GM18505 (cell line): Measurements from ENCODE around the gene SERPINA12.
"Not testable (repeated sequence)": the region's sequence is repeated elsewhere in the genome, so short reads cannot be mapped to it uniquely, and the experiment has no call there.

Experiments
- ATAC-seq: cut with Tn5 transposase; IDR thresholded peaks from one replicate; pipeline ENCODE4 v1.9.1; 2021; ENCODE audit not compliant: unreplicated experiment
- POLR2A ChIP-seq: IDR thresholded peaks from 4 replicates; pipeline ENCODE4 v1.6.1; 2011; ENCODE audit warnings: borderline replicate concordance; ENCODE audit not compliant: insufficient read depth, insufficient read length; ENCODE audit errors: extremely low read depth

Gene SERPINA12

DNA sequence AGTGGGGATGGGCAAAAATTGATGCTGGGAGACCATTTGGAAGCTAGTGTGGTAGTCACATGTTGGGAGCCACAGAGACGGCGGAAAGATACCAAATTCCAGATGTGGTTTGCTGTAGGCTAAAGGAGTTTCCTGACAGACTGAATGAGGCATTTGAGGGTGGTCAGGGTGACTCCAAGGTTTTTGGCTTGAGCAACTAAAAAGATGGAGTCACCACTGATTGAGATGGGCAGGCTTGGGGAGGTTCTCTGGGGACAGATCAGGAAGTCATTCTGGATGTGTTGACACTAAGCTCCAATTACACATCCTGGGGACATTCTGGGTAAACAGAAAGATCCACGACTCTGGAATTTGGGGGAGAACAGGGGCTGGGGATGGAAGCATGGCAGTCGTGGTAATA, 17.8 kb downstream of the SERPINA12 start:
- no peak for TF ChIP-seq POLR2A
- no peak for ATAC-seq

DNA sequence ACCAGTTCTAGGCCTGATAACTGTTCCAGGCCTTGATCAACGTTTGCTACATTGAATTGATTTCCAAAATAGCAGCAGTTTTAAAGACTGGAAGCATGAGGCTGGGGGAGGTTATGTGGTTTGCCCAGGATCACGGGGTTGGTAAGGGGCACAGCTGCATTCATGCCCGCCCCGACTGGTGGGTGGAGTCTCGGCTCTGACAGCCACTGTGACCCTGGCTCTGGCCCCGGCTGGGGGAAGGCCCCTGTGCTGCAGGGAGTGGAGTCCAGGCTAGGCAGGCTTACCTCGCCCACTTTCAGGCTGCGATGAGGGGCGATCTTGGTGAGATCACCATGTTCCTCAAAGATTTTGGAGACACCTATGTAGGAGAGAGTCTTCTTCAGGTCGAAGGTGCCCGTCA, 19.9 kb downstream of the SERPINA12 start:
- ATAC-seq, result no peak
- no peak for TF ChIP-seq POLR2A

DNA sequence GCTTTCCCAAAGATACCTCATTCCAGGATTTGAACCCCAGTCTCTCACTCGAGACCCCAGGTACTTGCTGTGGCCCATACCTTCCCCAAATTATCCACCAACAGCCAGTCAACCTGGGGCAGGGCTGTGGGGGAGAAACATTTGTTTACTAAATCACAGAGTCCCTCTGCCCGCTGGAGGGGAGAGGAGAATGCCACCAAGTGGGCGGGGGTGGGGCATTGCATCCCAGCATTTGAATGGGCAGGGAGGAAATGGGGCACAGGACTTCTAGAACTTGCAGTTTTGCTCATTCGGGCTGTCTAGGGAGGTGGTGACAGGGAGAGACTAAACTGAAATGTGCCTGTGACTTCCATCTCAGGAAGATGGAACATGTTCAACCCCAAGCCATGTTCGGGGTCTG, 22.4 kb downstream of the SERPINA12 start:
- no peak for TF ChIP-seq POLR2A
- ATAC-seq, result no peak

DNA sequence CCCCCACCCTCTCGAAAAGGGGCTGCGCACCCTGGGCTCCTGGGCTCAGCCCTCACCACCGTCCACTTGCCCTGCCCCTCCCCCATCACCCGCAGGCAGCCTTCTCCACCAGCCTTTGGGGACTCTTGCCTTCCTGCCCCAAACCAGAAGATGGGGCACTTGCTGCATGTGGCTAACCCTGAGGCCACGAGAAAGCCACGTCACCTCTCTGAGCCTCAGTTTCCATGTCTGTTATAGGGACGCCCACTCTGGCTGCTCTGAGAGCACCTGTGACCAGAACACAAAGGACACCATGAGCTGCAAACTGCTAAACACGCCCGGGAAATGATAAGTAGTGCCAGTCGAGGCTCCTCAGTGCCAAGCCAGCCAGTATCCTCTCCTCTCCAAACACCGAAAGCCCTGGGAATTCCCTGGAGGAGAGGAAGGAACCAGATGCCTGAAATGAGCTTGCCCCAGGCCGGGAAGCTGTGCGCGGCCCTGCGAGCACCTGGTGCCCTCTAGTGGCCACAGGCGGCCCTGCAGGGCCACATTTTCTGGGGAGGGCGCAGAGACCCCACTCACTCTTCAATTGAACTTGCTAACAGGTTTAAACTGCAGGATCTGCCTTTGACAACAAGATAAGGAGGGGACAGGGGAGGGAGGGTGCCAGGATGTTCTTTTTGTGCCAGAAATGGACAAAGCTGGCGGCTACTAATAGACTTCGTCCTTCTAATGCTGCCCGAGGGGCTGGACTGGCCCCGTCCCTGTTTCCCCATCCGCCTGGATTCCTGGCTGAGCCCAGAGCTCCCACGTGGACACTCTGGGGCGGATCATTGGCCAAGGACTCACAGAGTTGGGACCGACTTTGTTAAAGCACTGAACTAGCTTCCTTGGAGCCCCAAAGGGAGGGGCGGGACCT, 23.1 kb downstream of the SERPINA12 start:
- TF ChIP-seq POLR2A, result no peak
- no peak for ATAC-seq

GRCh38 chr14:94484481-94484880, 24.8 kb downstream of the SERPINA12 start:
- TF ChIP-seq POLR2A, result no peak
- ATAC-seq, result no peak

DNA sequence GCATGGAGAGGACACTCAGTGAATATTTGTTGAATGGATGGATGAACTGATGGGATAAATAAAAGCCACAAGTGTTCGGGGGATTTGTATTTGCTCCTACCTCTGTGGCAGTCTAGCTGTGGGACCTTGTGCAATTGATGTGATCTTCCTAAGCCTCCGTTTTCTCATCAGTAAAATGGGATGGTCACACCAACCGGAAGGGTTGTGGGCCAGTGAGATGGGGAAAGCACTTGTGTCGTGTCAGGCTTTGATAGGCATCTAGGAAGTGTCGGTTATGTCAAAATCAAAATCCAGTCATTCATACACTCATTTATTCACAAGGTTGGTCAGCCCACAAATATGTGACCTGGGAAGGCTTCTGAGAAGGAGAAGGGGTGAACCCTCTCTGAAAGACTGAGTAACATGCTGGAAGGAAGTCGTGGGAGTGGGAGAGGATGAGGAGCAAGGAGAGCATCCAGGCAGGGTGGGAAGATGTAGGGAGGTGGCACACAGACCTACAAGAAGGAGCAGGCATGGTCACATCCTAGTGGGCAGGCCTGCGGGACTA, 25.5 kb downstream of the SERPINA12 start:
- no peak for TF ChIP-seq POLR2A
- ATAC-seq, result no peak

GRCh38 chr14:94483071-94483451, 26.2 kb downstream of the SERPINA12 start:
- ATAC-seq, result no peak
- no peak for TF ChIP-seq POLR2A

- not testable (repeated sequence) for ATAC-seq
Observed at GRCh38 chr14:94482132-94483070, 26.9 kb downstream of the SERPINA12 start.

- no peak for ATAC-seq
- no peak for TF ChIP-seq POLR2A
Observed at GRCh38 chr14:94481468-94482131, 27.7 kb downstream of the SERPINA12 start.

DNA sequence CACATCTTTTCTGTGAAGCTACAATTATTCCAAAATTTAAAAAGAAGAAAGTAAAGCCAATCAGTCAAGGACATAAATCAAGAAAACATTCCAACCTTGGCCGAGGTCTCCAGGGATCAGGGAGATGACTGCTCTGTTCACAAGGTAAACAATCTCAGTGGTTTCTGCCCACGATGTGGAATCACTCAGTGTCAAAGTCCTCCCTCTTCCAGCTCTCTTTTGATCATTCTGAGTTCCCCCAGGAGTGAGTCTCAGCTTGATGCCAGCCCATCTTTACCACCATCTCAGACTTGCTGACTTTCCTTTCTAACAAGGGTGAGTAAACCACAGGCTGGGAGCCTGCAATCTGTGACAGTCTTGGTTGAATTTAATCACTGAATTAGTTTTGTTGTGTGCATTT, 28.5 kb downstream of the SERPINA12 start:
- no peak for TF ChIP-seq POLR2A
- ATAC-seq, result no peak

- TF ChIP-seq POLR2A, result no peak
- no peak for ATAC-seq
Observed at GRCh38 chr14:94478420-94478819, 30.8 kb downstream of the SERPINA12 start.

GRCh38 chr14:94476023-94476422, 33.2 kb downstream of the SERPINA12 start, which contains the start of gene SERPINA9:
Gene SERPINA9 (minus strand): TSS chr14:94476197. CDS start chr14:94469840, 6,357 bp downstream.
- ATAC-seq, result no peak
- no peak for TF ChIP-seq POLR2A

DNA sequence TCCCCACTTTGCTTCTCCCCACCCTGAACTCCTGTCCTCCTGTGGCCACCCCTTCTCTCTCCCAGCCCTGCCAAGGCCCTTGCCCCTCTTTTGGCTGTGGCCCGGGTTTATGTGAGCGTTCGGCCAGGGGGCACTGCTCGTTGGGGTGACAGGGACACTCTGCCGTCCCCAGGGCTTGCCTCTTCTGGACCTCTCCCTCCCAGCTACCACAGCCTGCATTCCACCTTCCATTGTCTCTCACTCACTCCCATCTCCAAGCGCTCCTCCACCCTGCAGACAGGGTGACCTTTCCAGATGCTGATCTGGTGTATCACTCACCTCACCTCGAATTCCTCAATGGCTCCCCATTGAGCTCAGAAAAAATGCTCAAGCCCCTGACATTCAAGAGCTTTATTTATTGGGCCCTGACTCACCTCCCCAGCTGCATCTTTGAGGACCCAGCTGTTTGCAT, 34.7 kb downstream of the SERPINA12 start:
- ATAC-seq, result no peak

GRCh38 chr14:94473666-94474410, 35.4 kb downstream of the SERPINA12 start:
- ATAC-seq, result no peak
- no peak for TF ChIP-seq POLR2A

More for the DNA sequence above, 34.7 kb downstream of the SERPINA12 start:
- no peak for TF ChIP-seq POLR2A
